ENCODE data around the gene FREM2. TPM values are rescaled to one million over a fixed set of nuclear protein-coding genes. Genes with fewer than 3 reads are reported as not detected.

FREM2 gene
- total and polyA plus RNA-seq, 7 donors: 0.18 to 9.4 (median 2.2) TPM

DNA sequence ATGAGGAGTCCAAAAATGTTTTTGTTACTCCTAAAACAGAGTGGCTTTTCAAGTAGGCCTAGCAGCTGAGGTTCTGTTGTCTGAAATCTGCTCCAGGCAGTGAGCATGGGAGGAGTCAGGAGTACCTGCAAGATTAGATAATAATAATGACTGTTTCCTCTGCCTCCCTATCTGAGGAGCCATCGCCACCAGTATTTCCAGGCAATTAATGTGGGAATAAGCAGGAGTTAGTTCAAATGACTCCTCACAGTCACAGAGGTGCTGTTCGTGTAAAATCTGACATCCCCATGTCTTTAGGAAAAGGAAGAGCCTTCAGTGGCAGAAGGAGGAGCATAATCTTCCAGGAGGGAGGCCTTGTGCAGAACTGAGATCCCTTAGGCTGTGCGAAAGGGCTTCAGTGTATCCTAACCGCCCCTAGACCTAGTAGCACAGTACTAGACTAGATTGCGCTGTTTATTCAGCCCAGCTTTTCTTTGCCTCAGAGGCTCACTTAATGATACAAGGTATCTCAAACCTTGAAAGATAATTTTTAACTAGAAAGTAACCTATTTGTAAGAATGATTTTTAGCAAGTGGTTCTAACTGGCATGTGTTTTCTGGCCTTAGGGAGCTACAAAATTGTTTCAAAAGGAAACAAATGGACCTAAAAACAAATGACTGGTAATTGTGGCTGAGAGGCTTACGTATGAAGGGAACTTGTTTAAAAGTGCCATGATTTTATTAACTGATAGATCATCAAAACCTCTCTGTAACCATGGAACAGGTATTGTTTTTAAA lies 49.0 kb downstream of the FREM2 start:
- Histone ChIP-seq H3K27ac (no peak overlapping the region), H3K4me3 (no peak overlapping the region), H3K9me3 (no peaks in the 10 kb centered on the region), H3K27me3 (ENCODE audit: insufficient read depth in 3 of 3, low read length in 2 of 3) (no peaks in the 10 kb centered on the region), H3K36me3 (ENCODE audit: insufficient read depth in 1 of 2, low read depth in 1 of 2) (no peaks in the 10 kb centered on the region), H3K4me1 (no peaks in the 10 kb centered on the region)
- TF ChIP-seq, protein P1, sequence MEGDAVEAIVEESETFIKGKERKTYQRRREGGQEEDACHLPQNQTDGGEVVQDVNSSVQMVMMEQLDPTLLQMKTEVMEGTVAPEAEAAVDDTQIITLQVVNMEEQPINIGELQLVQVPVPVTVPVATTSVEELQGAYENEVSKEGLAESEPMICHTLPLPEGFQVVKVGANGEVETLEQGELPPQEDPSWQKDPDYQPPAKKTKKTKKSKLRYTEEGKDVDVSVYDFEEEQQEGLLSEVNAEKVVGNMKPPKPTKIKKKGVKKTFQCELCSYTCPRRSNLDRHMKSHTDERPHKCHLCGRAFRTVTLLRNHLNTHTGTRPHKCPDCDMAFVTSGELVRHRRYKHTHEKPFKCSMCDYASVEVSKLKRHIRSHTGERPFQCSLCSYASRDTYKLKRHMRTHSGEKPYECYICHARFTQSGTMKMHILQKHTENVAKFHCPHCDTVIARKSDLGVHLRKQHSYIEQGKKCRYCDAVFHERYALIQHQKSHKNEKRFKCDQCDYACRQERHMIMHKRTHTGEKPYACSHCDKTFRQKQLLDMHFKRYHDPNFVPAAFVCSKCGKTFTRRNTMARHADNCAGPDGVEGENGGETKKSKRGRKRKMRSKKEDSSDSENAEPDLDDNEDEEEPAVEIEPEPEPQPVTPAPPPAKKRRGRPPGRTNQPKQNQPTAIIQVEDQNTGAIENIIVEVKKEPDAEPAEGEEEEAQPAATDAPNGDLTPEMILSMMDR (IDR thresholded peaks at IDR 0.05): no peak
- no peak for DNase-seq
- ATAC-seq: no peak
- intact Hi-C loops (cut with DNase I): no loop called here
- 84 to 86% (median 86%) methylated on average over 6 of the region's 6 CpGs for WGBS, 3 donors

- no peaks in the 10 kb centered on the region for H3K27me3 ChIP-seq (ENCODE audit: insufficient read depth in 3 of 3, low read length in 2 of 3)
- no peaks in the 10 kb centered on the region for H3K9me3 ChIP-seq
- no peaks in the 10 kb centered on the region for H3K4me1 ChIP-seq
- no peak overlapping the region for H3K4me3 ChIP-seq
- DNase-seq (no peak), ATAC-seq (no peak)
- no peaks in the 10 kb centered on the region for H3K36me3 ChIP-seq (ENCODE audit: insufficient read depth in 1 of 2, low read depth in 1 of 2)
- 63 to 68% (median 65%) methylated on average over 4 of the region's 4 CpGs for WGBS, 3 donors
- H3K27ac ChIP-seq: no peak overlapping the region
- TF ChIP-seq, protein P1 (IDR thresholded peaks at IDR 0.05): no peak
- intact Hi-C loops (cut with DNase I): no loop called here
These were observed 56.6 kb downstream of the FREM2 start for GRCh38 chr13:38743466-38743865.

DNA sequence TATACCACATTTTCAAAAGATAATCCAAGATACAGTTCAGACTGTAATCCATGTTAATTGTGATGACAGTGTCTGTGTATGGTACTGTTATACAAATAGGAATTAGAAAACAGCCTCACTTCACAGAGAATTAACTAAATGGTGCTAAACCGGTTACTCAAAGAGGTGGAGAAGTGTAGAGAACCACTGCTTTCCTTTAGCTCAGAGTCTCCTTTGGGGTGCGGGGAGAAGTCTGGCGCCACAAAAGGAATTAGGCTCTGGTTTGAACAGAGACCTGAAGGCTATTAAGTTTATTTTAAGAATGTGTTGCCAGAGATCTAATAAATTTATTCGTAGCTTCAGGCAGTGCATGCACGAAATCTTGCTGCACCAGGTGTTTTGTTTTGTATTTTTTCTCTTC lies 65.8 kb downstream of the FREM2 start:
- WGBS, 3 donors: 36 to 50% (median 40%) methylated on average over 5 of the region's 5 CpGs

DNA sequence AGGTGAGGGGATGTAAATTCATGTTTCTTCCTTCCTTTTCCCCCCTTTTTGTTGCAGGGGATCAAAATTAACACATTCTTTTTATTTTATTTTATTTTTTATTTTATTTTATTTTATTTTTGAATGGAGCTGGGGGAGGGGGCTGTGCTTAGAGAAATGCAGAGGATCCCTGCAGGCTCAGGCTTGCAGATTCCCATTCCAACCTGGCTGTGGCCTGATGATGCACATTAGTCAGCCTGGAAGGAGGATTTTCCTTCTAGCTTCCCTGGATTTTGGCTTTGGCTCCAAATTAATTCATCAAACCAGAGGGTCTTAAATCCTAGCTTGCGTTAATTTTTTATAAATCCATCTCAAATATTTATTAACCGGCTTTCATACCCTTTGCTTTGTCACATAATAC lies 67.0 kb downstream of the FREM2 start:
- Histone ChIP-seq H3K27ac (no peak overlapping the region), H3K9me3 (no peaks in the 10 kb centered on the region), H3K27me3 (ENCODE audit: insufficient read depth in 3 of 3, low read length in 2 of 3) (no peaks in the 10 kb centered on the region), H3K36me3 (ENCODE audit: insufficient read depth in 1 of 2, low read depth in 1 of 2) (no peaks in the 10 kb centered on the region), H3K4me1 (peaks cover 4% of the 10 kb centered on the region), H3K4me3 (no peak overlapping the region)
- no peak for ATAC-seq
- intact Hi-C loops (cut with DNase I): no loop called here
- 91 to 92% (median 91%) methylated on average over 2 of the region's 2 CpGs for WGBS, 3 donors
- TF ChIP-seq, protein P1 (IDR thresholded peaks at IDR 0.05): no peak
- DNase-seq: no peak

More for the DNA sequence above, 65.8 kb downstream of the FREM2 start:
- H3K27ac ChIP-seq: no peak overlapping the region
- H3K27me3 ChIP-seq (ENCODE audit: insufficient read depth in 3 of 3, low read length in 2 of 3): no peaks in the 10 kb centered on the region
- no peak for DNase-seq
- TF ChIP-seq, protein P1 (IDR thresholded peaks at IDR 0.05): no peak
- no peaks in the 10 kb centered on the region for H3K36me3 ChIP-seq (ENCODE audit: insufficient read depth in 1 of 2, low read depth in 1 of 2)
- no peak for ATAC-seq
- no peaks in the 10 kb centered on the region for H3K4me1 ChIP-seq
- H3K9me3 ChIP-seq: no peaks in the 10 kb centered on the region
- intact Hi-C loops (cut with DNase I): no loop called here
- no peak overlapping the region for H3K4me3 ChIP-seq

- no peaks in the 10 kb centered on the region for H3K27me3 ChIP-seq (ENCODE audit: insufficient read depth in 3 of 3, low read length in 2 of 3)
- peaks cover 17% of the 10 kb centered on the region for H3K4me1 ChIP-seq
- H3K36me3 ChIP-seq (ENCODE audit: insufficient read depth in 1 of 2, low read depth in 1 of 2): no peaks in the 10 kb centered on the region
- 59 to 86% (median 61%) methylated on average over 2 of the region's 2 CpGs for WGBS, 3 donors
- no peaks in the 10 kb centered on the region for H3K9me3 ChIP-seq
- TF ChIP-seq, protein P1 (IDR thresholded peaks at IDR 0.05): no peak
- intact Hi-C loops (cut with DNase I): no loop called here
- no peak for DNase-seq
- H3K4me3 ChIP-seq: no peak overlapping the region
- H3K27ac ChIP-seq: no peak overlapping the region
- ATAC-seq: no peak
These were observed 68.9 kb downstream of the FREM2 start for GRCh38 chr13:38755793-38756192.
